ENCODE data around the gene CEL.
"Not testable (repeated sequence)": the region's sequence is repeated elsewhere in the genome, so short reads cannot be mapped to it uniquely, and the experiment has no call there.

The CEL gene

GRCh38 chr9:133064241-133065069 is 2.7 kb downstream of the CEL start:
- DNase-seq (ENCODE audit: low spot score) = no peak

GRCh38 chr9:133065070-133065388 is 3.2 kb downstream of the CEL start:
- no peak for DNase-seq (ENCODE audit: low spot score)

- no peak for DNase-seq (ENCODE audit: low spot score)
Measured at GRCh38 chr9:133066181-133066983, 4.6 kb downstream of the CEL start.

GRCh38 chr9:133067006-133067405 is 5.2 kb downstream of the CEL start:
- DNase-seq (ENCODE audit: low spot score) = no peak

- no peak for DNase-seq (ENCODE audit: low spot score)
Measured at GRCh38 chr9:133067813-133068212, 6.0 kb downstream of the CEL start.

GRCh38 chr9:133068431-133068830 is 6.7 kb downstream of the CEL start:
- not testable (repeated sequence) for DNase-seq (ENCODE audit: low spot score)

- DNase-seq (ENCODE audit: low spot score) = not testable (repeated sequence)
Measured at GRCh38 chr9:133070500-133070961, 8.8 kb downstream of the CEL start.

GRCh38 chr9:133070985-133071384 is 9.2 kb downstream of the CEL start:
- DNase-seq (ENCODE audit: low spot score) = not testable (repeated sequence)

- no peak for DNase-seq (ENCODE audit: low spot score)
Measured at GRCh38 chr9:133071484-133072150, 9.8 kb downstream of the CEL start.

- not testable (repeated sequence) for DNase-seq (ENCODE audit: low spot score)
Measured at GRCh38 chr9:133072210-133072609, 10.4 kb downstream of the CEL start.

GRCh38 chr9:133073086-133074014 is 11.6 kb downstream of the CEL start:
- DNase-seq (ENCODE audit: low spot score) = no peak

- DNase-seq (ENCODE audit: low spot score) = no peak
Measured at GRCh38 chr9:133074111-133074651, 12.4 kb downstream of the CEL start.

GRCh38 chr9:133075925-133076630 is 14.3 kb downstream of the CEL start:
- DNase-seq (ENCODE audit: low spot score) = no peak

GRCh38 chr9:133076691-133077090 is 14.9 kb downstream of the CEL start:
- DNase-seq (ENCODE audit: low spot score) = no peak

GRCh38 chr9:133078486-133078885 is 16.7 kb downstream of the CEL start:
- no peak for DNase-seq (ENCODE audit: low spot score)

- DNase-seq (ENCODE audit: low spot score) = no peak
Measured at GRCh38 chr9:133080161-133080560, 18.4 kb downstream of the CEL start.

- DNase-seq (ENCODE audit: low spot score) = not testable (repeated sequence)
Measured at GRCh38 chr9:133080786-133081779, 19.3 kb downstream of the CEL start.

- not testable (repeated sequence) for DNase-seq (ENCODE audit: low spot score)
Measured at GRCh38 chr9:133081957-133082644, 20.3 kb downstream of the CEL start.

- DNase-seq (ENCODE audit: low spot score) = not testable (repeated sequence)
Measured at GRCh38 chr9:133083688-133084087, 21.9 kb downstream of the CEL start.
